ENCODE measurements around the gene PBX2.

Gene PBX2

GRCh38 chr6:32198866-32199265 is 8.9 kb upstream of the PBX2 start:
- Histone ChIP-seq H3K4me2 (ENCODE audit: low read length) (no peak overlapping the region), H3K27ac (ENCODE audit: low read depth, low read length, poor library complexity, severe bottlenecking) (no peak overlapping the region), H3K27me3 (ENCODE audit: insufficient read depth, low read length) (no peaks in the 10 kb centered on the region), H3K9ac (ENCODE audit: low read length) (no peak overlapping the region), H3K79me2 (ENCODE audit: insufficient read depth, low read length) (no peaks in the 10 kb centered on the region), H3K4me3 (ENCODE audit: low read depth, low read length, poor library complexity, severe bottlenecking) (no peak overlapping the region), H3K36me3 (ENCODE audit: insufficient read depth, low read length) (no peaks in the 10 kb centered on the region), H4K20me1 (ENCODE audit: insufficient read depth, low read length) (no peaks in the 10 kb centered on the region), H3K9me2 (ENCODE audit: low read depth, low read length) (no peaks in the 10 kb centered on the region), H3F3A (ENCODE audit: insufficient read depth, low read length) (no peaks in the 10 kb centered on the region), H3K9me3 (ENCODE audit: low read length) (no peaks in the 10 kb centered on the region), H2AFZ (ENCODE audit: low read length) (no peak overlapping the region), H3K4me1 (ENCODE audit: insufficient read depth, low read length, severe bottlenecking) (peaks cover 25% of the 10 kb centered on the region)
- TF ChIP-seq EZH2 (IDR thresholded peaks at IDR 0.05; ENCODE audit: borderline replicate concordance, low read length) (no peak), CTCF (IDR thresholded peaks at IDR 0.05; ENCODE audit: low read length) (no peak)

GRCh38 chr6:32198345-32198696 is 8.3 kb upstream of the PBX2 start:
- Histone ChIP-seq H3K4me1 (ENCODE audit: insufficient read depth, low read length, severe bottlenecking) (peaks cover 25% of the 10 kb centered on the region), H3F3A (ENCODE audit: insufficient read depth, low read length) (0 out of 2 replicates have a peak, but pooled peaks cover 2% of the 10 kb centered on the region), H3K9me2 (ENCODE audit: low read depth, low read length) (no peaks in the 10 kb centered on the region), H3K79me2 (ENCODE audit: insufficient read depth, low read length) (no peaks in the 10 kb centered on the region), H3K9me3 (ENCODE audit: low read length) (no peaks in the 10 kb centered on the region), H2AFZ (ENCODE audit: low read length) (no peak overlapping the region), H3K27ac (ENCODE audit: low read depth, low read length, poor library complexity, severe bottlenecking) (no peak overlapping the region), H3K4me2 (ENCODE audit: low read length) (no peak overlapping the region), H3K4me3 (ENCODE audit: low read depth, low read length, poor library complexity, severe bottlenecking) (no peak overlapping the region), H3K27me3 (ENCODE audit: insufficient read depth, low read length) (no peaks in the 10 kb centered on the region), H3K9ac (ENCODE audit: low read length) (no peak overlapping the region), H3K36me3 (ENCODE audit: insufficient read depth, low read length) (no peaks in the 10 kb centered on the region), H4K20me1 (ENCODE audit: insufficient read depth, low read length) (no peaks in the 10 kb centered on the region)
- TF ChIP-seq CTCF (IDR thresholded peaks at IDR 0.05; ENCODE audit: low read length) (no peak), EZH2 (IDR thresholded peaks at IDR 0.05; ENCODE audit: borderline replicate concordance, low read length) (no peak)

- Histone ChIP-seq H3K9me2 (ENCODE audit: low read depth, low read length) (no peaks in the 10 kb centered on the region), H3K9ac (ENCODE audit: low read length) (peak overlapping the region; percentile 87), H3K27me3 (ENCODE audit: insufficient read depth, low read length) (no peaks in the 10 kb centered on the region), H3K4me2 (ENCODE audit: low read length) (peak overlapping the region; percentile 86), H3K4me1 (ENCODE audit: insufficient read depth, low read length, severe bottlenecking) (peaks cover 37% of the 10 kb centered on the region), H2AFZ (ENCODE audit: low read length) (no peak overlapping the region), H3K79me2 (ENCODE audit: insufficient read depth, low read length) (no peaks in the 10 kb centered on the region), H3F3A (ENCODE audit: insufficient read depth, low read length) (0 out of 2 replicates have a peak, but pooled peaks cover 3% of the 10 kb centered on the region), H3K27ac (ENCODE audit: low read depth, low read length, poor library complexity, severe bottlenecking) (peak overlapping the region; percentile 5), H3K36me3 (ENCODE audit: insufficient read depth, low read length) (no peaks in the 10 kb centered on the region), H3K4me3 (ENCODE audit: low read depth, low read length, poor library complexity, severe bottlenecking) (peak overlapping the region; percentile 77), H3K9me3 (ENCODE audit: low read length) (no peaks in the 10 kb centered on the region), H4K20me1 (ENCODE audit: insufficient read depth, low read length) (no peaks in the 10 kb centered on the region)
- TF ChIP-seq CTCF (IDR thresholded peaks at IDR 0.05; ENCODE audit: low read length) (peak; percentile 34; the same call in 1 of the 2 replicates), EZH2 (IDR thresholded peaks at IDR 0.05; ENCODE audit: borderline replicate concordance, low read length) (no peak)
These were observed 6.9 kb upstream of the PBX2 start for GRCh38 chr6:32196682-32197616.

Data from OCI-LY1 (cell line).